Endothelial cell of hepatic sinusoid (primary cell): ENCODE results near the gene LMLN.
"Not testable (repeated sequence)": the region's sequence is repeated elsewhere in the genome, so short reads cannot be mapped to it uniquely, and the experiment has no call there.

Experiments
- in situ Hi-C: cut with HindIII; loops from 2 replicates; pipeline ENCODE4 v1.10.0; 2017; ENCODE audit warnings: low sequenced_read_pairs

Gene LMLN

GRCh38 chr3:197955892-197956477 is 4.0 kb upstream of the LMLN start:
- in situ Hi-C loops, result no loop called here

GRCh38 chr3:197956626-197956988 is 3.4 kb upstream of the LMLN start:
- in situ Hi-C loops, result no loop called here

- in situ Hi-C loops, result no loop called here
Observed at GRCh38 chr3:197957790-197958133, 2.3 kb upstream of the LMLN start.

GRCh38 chr3:197958346-197958745 is 1.7 kb upstream of the LMLN start:
- in situ Hi-C loops, result no loop called here

GRCh38 chr3:197958848-197959247 is 1.2 kb upstream of the LMLN start:
- in situ Hi-C loops, result not testable (repeated sequence)

- in situ Hi-C loops, result no loop called here
Observed at GRCh38 chr3:197959500-197959890, 522 bp upstream of the LMLN start.

- in situ Hi-C loops, result no loop called here
Observed at GRCh38 chr3:197960694-197961581, 921 bp downstream of the LMLN start.

- in situ Hi-C loops, result no loop called here
Observed at GRCh38 chr3:197961582-197961945, 1.5 kb downstream of the LMLN start.

GRCh38 chr3:197963019-197963637 is 3.1 kb downstream of the LMLN start:
- in situ Hi-C loops, result no loop called here

- in situ Hi-C loops, result not testable (repeated sequence)
Observed at GRCh38 chr3:197967337-197967989, 7.4 kb downstream of the LMLN start.

- in situ Hi-C loops, result no loop called here
Observed at GRCh38 chr3:197970588-197970987, 10.6 kb downstream of the LMLN start.

- in situ Hi-C loops, result no loop called here
Observed at GRCh38 chr3:197974016-197974415, 14.0 kb downstream of the LMLN start.

GRCh38 chr3:197975311-197975710 is 15.3 kb downstream of the LMLN start:
- in situ Hi-C loops, result loop anchor here (5.0 kb wide), 1 partner anchor 87 kb away; no protein-coding TSS in a partner anchor

GRCh38 chr3:197983076-197983475 is 23.1 kb downstream of the LMLN start:
- in situ Hi-C loops, result no loop called here

GRCh38 chr3:197989651-197990050 is 29.6 kb downstream of the LMLN start:
- in situ Hi-C loops, result no loop called here

- in situ Hi-C loops, result no loop called here
Observed at GRCh38 chr3:197994736-197995135, 34.7 kb downstream of the LMLN start.

- in situ Hi-C loops, result no loop called here
Observed at GRCh38 chr3:197996855-197997254, 36.8 kb downstream of the LMLN start.

- in situ Hi-C loops, result no loop called here
Observed at GRCh38 chr3:197997936-197998335, 37.9 kb downstream of the LMLN start.

- in situ Hi-C loops, result no loop called here
Observed at GRCh38 chr3:198017090-198017489, 57.1 kb downstream of the LMLN start.

- in situ Hi-C loops, result no loop called here
Observed at GRCh38 chr3:198018416-198018815, 58.4 kb downstream of the LMLN start.

GRCh38 chr3:198019115-198019514 is 59.1 kb downstream of the LMLN start:
- in situ Hi-C loops, result no loop called here

GRCh38 chr3:198021320-198021719 is 61.3 kb downstream of the LMLN start:
- in situ Hi-C loops, result no loop called here
